GM18858 (cell line): ENCODE data around the gene PHF21A.

Source experiments
- ATAC-seq: cut with Tn5 transposase; IDR thresholded peaks from one replicate; pipeline ENCODE4 v1.9.1; 2021; ENCODE audit not compliant: unreplicated experiment

Gene PHF21A

DNA sequence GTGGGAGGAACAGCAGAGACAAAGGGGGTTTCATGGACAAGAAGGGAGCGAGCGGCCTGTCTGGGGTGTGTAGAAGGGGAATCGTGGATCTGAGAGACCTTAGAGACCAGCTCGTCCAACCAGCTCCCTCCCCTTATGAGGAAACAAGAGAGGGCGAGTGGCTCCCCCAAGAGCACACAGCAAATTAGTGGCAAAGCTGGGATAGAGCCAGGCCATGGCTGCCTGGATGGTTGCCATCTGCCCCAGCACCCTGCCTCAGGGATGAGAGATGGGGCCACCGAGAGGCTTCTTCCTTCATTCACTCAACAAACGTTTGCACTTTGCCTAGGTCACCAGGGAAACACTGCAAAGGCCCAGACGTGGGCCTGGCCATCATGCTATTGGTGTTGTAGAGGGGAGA is 231.7 kb downstream of the PHF21A start:
- ATAC-seq: no peak

DNA sequence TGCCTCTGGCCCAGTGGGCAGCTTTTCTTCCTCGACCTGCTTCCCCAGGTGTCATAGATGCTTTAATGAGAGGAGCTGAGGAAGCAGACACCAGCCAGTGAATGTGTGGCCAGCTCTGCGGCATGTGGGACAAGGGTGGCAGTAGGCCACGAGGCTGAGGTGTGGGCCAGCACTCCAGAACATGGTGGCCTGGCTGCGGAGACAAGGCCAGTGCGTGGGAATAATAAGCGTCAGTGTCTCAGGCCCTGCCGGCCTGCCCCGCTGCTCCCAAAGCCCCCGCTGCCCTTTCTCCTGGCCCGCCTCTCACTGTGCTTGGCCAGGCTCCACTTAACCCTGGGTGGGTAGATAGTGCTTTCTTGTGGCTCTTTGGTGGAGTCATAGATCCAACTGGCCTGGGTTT is 233.7 kb downstream of the PHF21A start:
- no peak for ATAC-seq

DNA sequence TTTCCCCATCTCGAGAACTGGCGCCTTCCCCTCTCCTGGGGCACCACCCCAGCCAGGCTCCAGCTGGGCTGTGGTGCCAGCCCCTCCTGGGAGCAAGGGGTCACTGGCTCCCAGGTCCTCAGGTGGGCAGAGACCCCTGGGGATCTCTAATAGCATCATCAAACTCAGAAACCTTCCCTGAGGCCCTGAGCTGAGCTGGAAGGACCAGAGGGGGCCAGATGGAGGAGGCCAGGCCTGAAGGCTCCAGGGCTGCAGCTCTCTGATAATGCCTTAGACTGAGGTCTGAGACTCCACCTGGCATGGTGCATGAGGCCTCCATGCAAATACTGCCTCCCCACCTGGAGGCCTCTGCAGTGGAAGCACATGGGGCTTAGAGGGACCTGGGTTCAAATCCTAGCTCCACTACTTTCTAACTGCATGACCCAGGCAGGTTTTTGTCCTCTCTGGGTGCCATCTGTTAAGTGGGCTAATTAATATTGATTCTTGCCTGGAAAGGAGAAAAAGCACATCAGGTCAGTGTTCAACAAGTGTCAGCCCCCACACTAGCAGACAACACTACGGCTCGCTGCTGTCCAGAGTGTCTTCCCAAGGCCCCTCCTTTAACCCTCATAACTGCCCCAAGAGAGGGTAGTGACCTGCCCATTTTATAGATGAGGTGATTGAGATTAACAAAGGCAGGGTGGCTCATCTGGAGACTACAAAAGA is 234.3 kb downstream of the PHF21A start:
- ATAC-seq: no peak

DNA sequence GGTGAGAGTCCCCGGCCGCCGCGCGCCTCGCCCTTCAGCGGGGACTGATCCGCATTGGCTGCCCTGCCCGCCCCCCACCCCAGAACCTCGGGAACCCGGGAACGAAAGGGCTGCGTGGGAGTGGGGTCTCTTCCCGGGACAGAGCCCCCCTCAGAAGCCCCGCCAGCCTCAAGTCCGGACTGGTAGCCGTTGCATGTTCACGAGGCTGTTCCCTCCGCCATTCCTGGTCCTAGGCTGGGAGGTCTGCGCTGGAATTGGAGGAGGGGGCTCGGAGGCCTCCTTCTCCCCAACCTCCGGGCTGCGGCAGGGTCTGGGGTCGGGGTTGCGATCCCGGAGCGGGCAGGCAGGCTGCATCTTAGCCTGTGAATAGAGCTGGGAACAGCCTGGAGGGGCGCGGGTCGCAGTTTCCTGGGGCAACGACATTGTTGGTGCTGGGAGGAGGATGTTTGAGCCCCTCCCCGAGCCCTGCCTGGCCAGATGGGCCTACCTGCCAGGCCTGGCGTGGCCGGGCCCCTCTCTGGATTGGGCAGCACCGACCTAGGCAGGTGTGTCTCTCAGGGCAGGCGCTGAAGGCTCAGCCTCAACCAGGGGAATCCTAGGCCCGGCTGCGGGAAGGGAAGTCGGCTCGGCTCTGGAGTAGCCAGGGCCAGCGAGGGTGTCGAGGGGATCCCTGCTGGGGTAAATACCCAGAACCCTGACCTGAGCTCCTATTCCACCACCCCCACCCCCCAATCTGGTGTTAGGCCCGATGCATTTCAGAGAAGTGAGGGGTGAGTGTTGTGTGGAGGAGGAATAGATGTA is 235.1 kb downstream of the PHF21A start:
- no peak for ATAC-seq

DNA sequence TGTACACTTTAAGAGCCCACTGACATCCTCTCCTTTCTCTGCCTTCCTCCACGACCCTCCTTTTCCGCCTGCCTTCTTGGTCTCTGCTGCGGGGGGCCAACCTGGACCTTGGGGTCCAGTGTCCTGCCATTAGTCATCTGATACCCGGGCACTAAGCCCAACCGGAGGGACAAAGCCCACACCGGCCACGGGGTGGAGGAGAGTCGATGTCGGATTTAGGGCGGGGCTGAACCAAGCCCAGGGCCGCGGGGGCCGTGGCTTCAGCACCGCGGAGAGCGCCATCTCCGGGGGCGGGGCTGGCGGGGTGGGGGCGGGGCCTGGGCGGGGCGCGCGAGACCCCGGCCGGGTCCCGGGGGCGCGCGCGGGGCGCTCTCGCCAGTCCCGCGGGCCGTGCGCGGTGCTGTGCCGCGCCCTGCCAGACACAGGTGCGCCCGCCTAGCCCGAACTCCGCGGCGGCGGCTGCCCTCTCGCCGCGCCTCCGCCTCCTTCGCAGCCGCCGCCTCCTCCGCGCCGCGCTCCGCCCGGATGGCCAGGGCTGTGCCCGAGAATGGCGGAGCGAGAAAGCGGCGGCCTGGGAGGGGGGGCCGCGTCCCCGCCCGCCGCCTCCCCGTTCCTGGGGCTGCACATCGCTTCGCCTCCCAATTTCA is 235.9 kb downstream of the PHF21A start, which contains the start of gene MAPK8IP1:
Gene MAPK8IP1 (plus strand): TSS at position 378 of the 647 bp plus-strand sequence. CDS start 170 bp downstream, at position 548.
- ATAC-seq: no peak

DNA sequence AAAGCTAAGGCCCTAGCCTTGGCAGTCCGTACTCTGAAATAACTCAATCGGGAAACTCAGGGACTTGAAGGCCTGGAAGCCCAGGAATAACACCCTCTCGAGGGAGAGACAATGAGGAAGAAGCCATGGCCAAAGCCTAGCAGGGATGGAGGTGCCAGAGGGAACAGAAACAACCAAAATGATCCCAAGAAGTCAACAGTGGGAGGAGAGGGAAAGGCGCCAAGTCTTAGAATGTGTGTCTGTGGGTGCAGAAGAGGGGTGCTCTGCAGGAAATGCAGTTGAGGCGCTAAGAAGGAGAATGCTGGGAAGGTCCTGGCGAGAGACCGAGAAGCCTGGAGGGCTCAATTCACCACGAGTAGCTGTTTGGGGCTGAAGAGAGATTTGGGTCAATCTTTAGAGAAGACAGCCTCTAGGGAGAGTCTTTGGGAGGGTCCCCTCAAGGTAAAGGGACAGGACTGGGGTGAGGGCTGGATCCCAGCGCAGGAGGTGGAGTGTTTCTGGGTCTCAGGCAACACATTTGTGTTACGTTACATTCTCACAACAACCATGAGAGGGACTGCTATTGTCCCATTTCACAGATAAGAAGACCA is 236.6 kb downstream of the PHF21A start:
- ATAC-seq: no peak
